Stomach smooth muscle (tissue), 2 donors: ENCODE results near the gene STK40.

Source experiments
- H3K27ac ChIP-seq: one replicate; pipeline ENCODE4 v1.7.0; 2013; ENCODE audit warnings: mild to moderate bottlenecking, low read length, inconsistent platforms
- H3K27me3 ChIP-seq, 2 donors: one replicate each; pipeline ENCODE4 v1.7.0; 2013; ENCODE audit warnings: low read length in 2 of 2; ENCODE audit not compliant: insufficient read depth in 2 of 2, control insufficient read depth in 1 of 2
- H3K36me3 ChIP-seq, 2 donors: one replicate each; pipeline ENCODE4 v1.7.0; 2013; ENCODE audit warnings: low read length in 2 of 2; ENCODE audit not compliant: control insufficient read depth in 2 of 2, insufficient read depth in 2 of 2
- H3K4me1 ChIP-seq: one replicate; pipeline ENCODE4 v1.7.0; 2013; ENCODE audit warnings: low read length; ENCODE audit not compliant: control insufficient read depth, insufficient read depth
- H3K4me3 ChIP-seq, 2 donors: one replicate each; pipeline ENCODE4 v1.7.0; 2013; ENCODE audit warnings: low read length in 2 of 2
- H3K9ac ChIP-seq, 2 donors: one replicate each; pipeline ENCODE4 v1.7.0; 2013; ENCODE audit warnings: low read length in 2 of 2, mild to moderate bottlenecking in 1 of 2
- H3K9me3 ChIP-seq, 2 donors: one replicate each; pipeline ENCODE4 v1.7.0; 2013; ENCODE audit warnings: low read length in 2 of 2; ENCODE audit not compliant: control insufficient read depth in 2 of 2
- donor health status: healthy.
- donor health status: Pancreatic carcinoma.

Gene STK40

DNA sequence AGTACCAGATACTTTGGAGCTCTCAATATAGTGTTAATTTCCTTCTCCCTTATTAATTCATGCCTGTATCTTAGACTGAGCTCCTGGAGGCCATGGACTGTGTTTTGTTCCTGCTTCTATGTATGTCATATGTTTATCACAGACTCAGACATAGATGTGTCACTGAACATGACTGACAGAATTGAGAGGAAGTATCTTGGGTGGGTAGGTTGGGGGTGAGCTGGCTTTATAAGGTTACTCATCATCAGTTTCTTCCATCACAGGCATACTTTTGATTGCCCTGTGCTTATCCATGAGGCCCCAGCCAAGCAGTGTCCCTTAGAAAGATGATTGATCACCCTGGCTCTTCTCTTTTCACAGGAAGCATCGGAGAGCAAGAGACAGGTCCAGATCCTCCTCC is 85.2 kb downstream of the STK40 start:
- H3K36me3 ChIP-seq: peaks cover 46 to 58% of the 10 kb centered on the region in 2 donors
- no peak overlapping the region for H3K9ac ChIP-seq

DNA sequence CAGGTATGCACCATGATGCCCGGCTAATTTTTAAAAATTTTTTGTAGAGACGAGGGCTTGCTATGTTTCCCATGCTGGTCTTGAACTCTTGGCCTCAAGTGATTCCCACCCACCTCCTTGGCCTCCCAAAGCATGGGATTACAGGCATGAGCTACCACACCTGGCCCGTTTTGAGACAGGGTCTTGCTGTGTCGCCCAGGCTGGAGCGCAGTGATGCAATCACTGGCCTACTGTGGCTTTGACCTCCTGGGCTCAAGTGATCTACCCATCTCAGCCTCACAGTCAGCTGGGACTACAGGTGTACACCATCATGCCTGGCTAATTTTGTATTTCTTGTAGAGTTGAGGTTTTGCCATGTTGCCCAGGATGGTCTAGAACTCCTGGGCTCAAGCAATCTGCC is 87.1 kb downstream of the STK40 start:
- peaks cover 58 to 60% of the 10 kb centered on the region in 2 donors for H3K36me3 ChIP-seq
- H3K27ac ChIP-seq: no peak overlapping the region

More for the DNA sequence above, 85.2 kb downstream of the STK40 start:
- Histone ChIP-seq H3K9me3 (no peaks in the 10 kb centered on the region), H3K4me3 (no peak overlapping the region), H3K4me1 (no peaks in the 10 kb centered on the region), H3K27me3 (no peaks in the 10 kb centered on the region), H3K27ac (no peak overlapping the region)

DNA sequence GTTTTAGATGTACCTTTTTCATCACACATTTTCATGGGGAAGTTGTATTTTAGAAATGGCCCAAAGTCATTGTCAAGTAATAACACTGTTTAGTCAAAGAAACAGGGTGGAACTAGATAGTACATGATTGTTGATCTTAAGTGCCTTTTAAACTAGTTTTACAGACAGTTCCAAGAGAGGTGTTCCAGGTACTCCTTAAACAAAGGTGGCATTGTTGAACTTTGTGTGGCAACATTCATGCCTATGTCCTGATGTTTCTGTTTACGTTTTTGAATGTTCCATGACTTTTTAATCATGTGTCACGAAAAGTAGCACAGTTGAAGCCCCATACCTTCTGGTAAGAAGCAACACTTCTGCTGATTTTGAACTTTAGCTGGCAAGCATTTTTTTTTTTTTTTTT is 88.7 kb downstream of the STK40 start:
- Histone ChIP-seq H3K4me3 (no peak overlapping the region), H3K36me3 (peaks cover 54 to 61% of the 10 kb centered on the region in 2 donors), H3K9me3 (no peaks in the 10 kb centered on the region), H3K4me1 (no peaks in the 10 kb centered on the region), H3K9ac (no peak overlapping the region), H3K27ac (no peak overlapping the region), H3K27me3 (no peaks in the 10 kb centered on the region)

More for the DNA sequence above, 87.1 kb downstream of the STK40 start:
- H3K4me1 ChIP-seq: no peaks in the 10 kb centered on the region
- H3K9me3 ChIP-seq: no peaks in the 10 kb centered on the region
- no peak overlapping the region for H3K4me3 ChIP-seq
- H3K9ac ChIP-seq: no peak overlapping the region
- H3K27me3 ChIP-seq: no peaks in the 10 kb centered on the region

DNA sequence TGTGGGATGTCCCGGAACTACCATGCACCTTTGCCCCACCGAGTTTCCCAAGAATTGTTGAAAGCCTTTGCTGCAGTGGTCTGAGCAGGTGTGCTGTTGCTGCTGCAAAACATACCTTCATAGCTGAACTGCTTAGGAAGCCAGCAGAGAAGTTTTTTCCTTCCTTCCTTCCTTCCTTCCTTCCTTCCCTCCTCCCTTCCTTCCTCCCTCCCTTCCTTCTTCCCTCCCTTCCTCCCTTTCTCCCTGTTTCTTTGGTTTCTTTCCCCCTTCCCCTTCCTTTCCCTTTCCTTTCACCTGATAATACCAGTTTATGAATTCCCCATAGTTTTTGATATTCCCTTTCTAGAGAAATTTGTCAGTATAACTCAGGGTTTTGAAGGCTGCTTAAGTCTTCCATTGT is 90.3 kb downstream of the STK40 start:
- Histone ChIP-seq H3K4me1 (peaks cover 4% of the 10 kb centered on the region), H3K36me3 (peaks cover 52 to 61% of the 10 kb centered on the region in 2 donors), H3K4me3 (no peak overlapping the region), H3K27me3 (no peaks in the 10 kb centered on the region), H3K27ac (no peak overlapping the region), H3K9me3 (no peaks in the 10 kb centered on the region), H3K9ac (no peak overlapping the region)
